GM21360 (cell line): Measurements from ENCODE around the gene CABYR.

ENCODE experiments used
- ATAC-seq: cut with Tn5 transposase; IDR thresholded peaks from one replicate; pipeline ENCODE4 v1.9.1; 2021; ENCODE audit warnings: mild to moderate bottlenecking, moderate library complexity; ENCODE audit not compliant: unreplicated experiment

CABYR gene

GRCh38 chr18:24138789-24139616, at the start of gene CABYR:
TSS of gene CABYR (plus strand) at chr18:24139062. CDS start at chr18:24143115, 4,053 bp downstream.
- peak; percentile 96 for ATAC-seq

- no peak for ATAC-seq
Observed at GRCh38 chr18:24089076-24089475, 49.8 kb upstream of the CABYR start.

- ATAC-seq = no peak
Observed at GRCh38 chr18:24089515-24090337, 49.1 kb upstream of the CABYR start.

- ATAC-seq = no peak
Observed at GRCh38 chr18:24090876-24091275, 48.0 kb upstream of the CABYR start.

GRCh38 chr18:24094561-24094960, 44.3 kb upstream of the CABYR start:
- ATAC-seq = no peak

- no peak for ATAC-seq
Observed at GRCh38 chr18:24095976-24096375, 42.9 kb upstream of the CABYR start.

GRCh38 chr18:24103320-24104021, 35.4 kb upstream of the CABYR start:
- ATAC-seq = no peak

GRCh38 chr18:24104486-24104885, 34.4 kb upstream of the CABYR start:
- no peak for ATAC-seq

GRCh38 chr18:24108641-24109040, 30.2 kb upstream of the CABYR start:
- no peak for ATAC-seq

GRCh38 chr18:24111936-24112335, 26.9 kb upstream of the CABYR start:
- no peak for ATAC-seq

GRCh38 chr18:24112464-24112863, 26.4 kb upstream of the CABYR start:
- no peak for ATAC-seq

- no peak for ATAC-seq
Observed at GRCh38 chr18:24112874-24113615, 25.8 kb upstream of the CABYR start.

GRCh38 chr18:24114924-24115549, 23.8 kb upstream of the CABYR start:
- ATAC-seq = no peak

- no peak for ATAC-seq
Observed at GRCh38 chr18:24115628-24116027, 23.2 kb upstream of the CABYR start.

- no peak for ATAC-seq
Observed at GRCh38 chr18:24118750-24119577, 19.9 kb upstream of the CABYR start.

GRCh38 chr18:24120676-24121075, 18.2 kb upstream of the CABYR start:
- ATAC-seq = no peak

- no peak for ATAC-seq
Observed at GRCh38 chr18:24121625-24122024, 17.2 kb upstream of the CABYR start.

GRCh38 chr18:24126155-24126961, 12.5 kb upstream of the CABYR start:
- ATAC-seq = no peak

GRCh38 chr18:24127735-24128134, 11.1 kb upstream of the CABYR start:
- no peak for ATAC-seq
